Activated T-helper 1 cell treated with anti-CD3 and anti-CD28 coated beads, Interleukin-12 subunit alpha, Interleukin-12 subunit beta, Interleukin-2, Interleukin-4 antibody, amounts not matched to agents 30 ng/mL and 10 ng/mL and 1 ng/mL, durations not matched to agents 14 hours and 24 hours and 36 hours (primary cell): ENCODE results near the gene SYP. TPM values are rescaled to one million over a fixed set of nuclear protein-coding genes. Genes with fewer than 3 reads are reported as not detected.

Source experiments
- DNase-seq: peaks from one replicate; pipeline ENCODE4 v3.0.0; 2021; ENCODE audit warnings: low spot score
- H3K27ac Mint-ChIP-seq: one replicate; pipeline ENCODE4 v1.8.0; 2021; ENCODE audit warnings: mild to moderate bottlenecking, mixed read lengths
- H3K27me3 Mint-ChIP-seq: one replicate; pipeline ENCODE4 v1.8.0; 2022; ENCODE audit warnings: mild to moderate bottlenecking, moderate library complexity, mixed read lengths; ENCODE audit not compliant: insufficient read depth
- H3K36me3 Mint-ChIP-seq: one replicate; pipeline ENCODE4 v1.8.0; 2021; ENCODE audit warnings: low read depth, mixed read lengths
- H3K4me1 Mint-ChIP-seq: one replicate; pipeline ENCODE4 v1.8.0; 2021; ENCODE audit warnings: low read depth, mixed read lengths
- H3K4me3 Mint-ChIP-seq: one replicate; pipeline ENCODE4 v1.8.0; 2021; ENCODE audit warnings: mild to moderate bottlenecking, moderate library complexity, mixed read lengths
- H3K9me3 Mint-ChIP-seq: one replicate; pipeline ENCODE4 v1.8.0; 2021; ENCODE audit warnings: mixed read lengths
- intact Hi-C: fragments of 100-400 bp; cut with micrococcal nuclease; formaldehyde crosslinking; loops from one replicate; pipeline ENCODE4 v1.15.1; 2024
- total RNA-seq: library from RNA; stranded (reverse); gene quantifications from 2 replicates; pipeline ENCODE4 v1.2.3, GENCODE V29; 2022

Gene SYP
- total RNA-seq, 1 donor from 2014 or later: 3.3 TPM

DNA sequence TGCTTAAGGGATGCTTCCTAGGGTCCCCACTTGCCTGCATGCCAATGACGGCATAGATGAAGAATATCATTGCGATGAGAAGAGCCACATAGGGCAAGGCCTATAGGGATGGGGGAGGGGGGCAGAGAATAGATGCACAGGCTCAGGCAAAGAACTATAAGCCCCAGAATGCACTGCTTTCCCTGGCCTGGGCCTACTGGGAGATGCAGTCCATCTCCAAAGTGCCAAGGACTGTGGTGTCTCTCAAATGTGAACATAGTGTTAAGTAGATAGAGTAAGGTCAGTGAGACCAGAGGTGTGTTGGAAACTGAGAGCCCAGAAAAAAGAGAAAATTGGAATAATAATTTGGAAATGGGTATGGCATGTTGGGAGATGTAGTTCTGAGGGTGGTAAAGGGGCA, 12.2 kb upstream of the SYP start:
- no peak overlapping the region for H3K27ac Mint-ChIP-seq
- H3K4me3 Mint-ChIP-seq: no peak overlapping the region
- no peaks in the 10 kb centered on the region for H3K4me1 Mint-ChIP-seq
- no peak for DNase-seq
- H3K9me3 Mint-ChIP-seq: no peaks in the 10 kb centered on the region
- H3K36me3 Mint-ChIP-seq: no peaks in the 10 kb centered on the region
- intact Hi-C loops: no loop called here
- H3K27me3 Mint-ChIP-seq: no peaks in the 10 kb centered on the region

GRCh38 chrX:49211074-49211473, 11.1 kb upstream of the SYP start:
- Mint-ChIP-seq H3K27ac (no peak overlapping the region), H3K27me3 (no peaks in the 10 kb centered on the region), H3K36me3 (no peaks in the 10 kb centered on the region), H3K9me3 (no peaks in the 10 kb centered on the region), H3K4me3 (no peak overlapping the region), H3K4me1 (no peaks in the 10 kb centered on the region)
- DNase-seq: no peak
- intact Hi-C loops: no loop called here

- intact Hi-C loops: no loop called here
- no peaks in the 10 kb centered on the region for H3K27me3 Mint-ChIP-seq
- H3K4me3 Mint-ChIP-seq: no peak overlapping the region
- H3K9me3 Mint-ChIP-seq: no peaks in the 10 kb centered on the region
- no peaks in the 10 kb centered on the region for H3K36me3 Mint-ChIP-seq
- no peaks in the 10 kb centered on the region for H3K4me1 Mint-ChIP-seq
- no peak for DNase-seq
- no peak overlapping the region for H3K27ac Mint-ChIP-seq
Observed at GRCh38 chrX:49210406-49210805, 10.4 kb upstream of the SYP start.

GRCh38 chrX:49209434-49210251, 9.7 kb upstream of the SYP start:
- DNase-seq: no peak
- Mint-ChIP-seq H3K4me3 (no peak overlapping the region), H3K27ac (no peak overlapping the region), H3K4me1 (no peaks in the 10 kb centered on the region), H3K36me3 (no peaks in the 10 kb centered on the region), H3K27me3 (no peaks in the 10 kb centered on the region), H3K9me3 (no peaks in the 10 kb centered on the region)
- intact Hi-C loops: no loop called here

- DNase-seq: no peak
- peaks cover 2% of the 10 kb centered on the region for H3K27me3 Mint-ChIP-seq
- no peak overlapping the region for H3K4me3 Mint-ChIP-seq
- H3K36me3 Mint-ChIP-seq: no peaks in the 10 kb centered on the region
- no peaks in the 10 kb centered on the region for H3K9me3 Mint-ChIP-seq
- H3K27ac Mint-ChIP-seq: no peak overlapping the region
- no peaks in the 10 kb centered on the region for H3K4me1 Mint-ChIP-seq
- intact Hi-C loops: no loop called here
Observed at GRCh38 chrX:49208399-49208798, 8.4 kb upstream of the SYP start.

DNA sequence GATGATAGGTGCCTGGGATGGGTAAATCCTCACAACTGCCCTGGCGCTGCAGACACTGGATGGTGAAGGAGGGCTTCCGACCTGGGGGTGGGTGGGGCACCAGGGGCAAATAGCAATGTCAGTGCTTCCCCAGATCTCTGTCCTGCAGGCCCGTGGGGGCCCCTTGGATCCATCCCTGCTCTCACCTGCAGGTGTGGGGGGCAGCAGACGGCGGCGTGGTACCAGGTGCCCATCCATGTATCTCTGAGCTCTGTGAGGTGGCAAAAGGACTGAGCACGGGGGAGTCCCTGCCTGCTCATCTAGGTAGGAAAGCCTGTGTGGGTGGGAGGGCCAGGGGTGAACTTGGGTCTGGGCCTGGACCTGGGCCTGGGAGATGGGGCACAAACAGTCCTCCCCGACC, 6.5 kb upstream of the SYP start:
- no peaks in the 10 kb centered on the region for H3K4me1 Mint-ChIP-seq
- H3K27me3 Mint-ChIP-seq: peaks cover 2% of the 10 kb centered on the region
- no peaks in the 10 kb centered on the region for H3K9me3 Mint-ChIP-seq
- no peak for DNase-seq
- no peak overlapping the region for H3K27ac Mint-ChIP-seq
- H3K4me3 Mint-ChIP-seq: no peak overlapping the region
- intact Hi-C loops: no loop called here
- no peaks in the 10 kb centered on the region for H3K36me3 Mint-ChIP-seq

- Mint-ChIP-seq H3K4me3 (no peak overlapping the region), H3K27me3 (peaks cover 2% of the 10 kb centered on the region), H3K36me3 (no peaks in the 10 kb centered on the region), H3K4me1 (peaks cover 4% of the 10 kb centered on the region), H3K9me3 (no peaks in the 10 kb centered on the region), H3K27ac (no peak overlapping the region)
- intact Hi-C loops: no loop called here
- no peak for DNase-seq
Observed at GRCh38 chrX:49205443-49205842, 5.5 kb upstream of the SYP start.

- no peak for DNase-seq
Observed at GRCh38 chrX:49204709-49205108, 4.7 kb upstream of the SYP start.

DNA sequence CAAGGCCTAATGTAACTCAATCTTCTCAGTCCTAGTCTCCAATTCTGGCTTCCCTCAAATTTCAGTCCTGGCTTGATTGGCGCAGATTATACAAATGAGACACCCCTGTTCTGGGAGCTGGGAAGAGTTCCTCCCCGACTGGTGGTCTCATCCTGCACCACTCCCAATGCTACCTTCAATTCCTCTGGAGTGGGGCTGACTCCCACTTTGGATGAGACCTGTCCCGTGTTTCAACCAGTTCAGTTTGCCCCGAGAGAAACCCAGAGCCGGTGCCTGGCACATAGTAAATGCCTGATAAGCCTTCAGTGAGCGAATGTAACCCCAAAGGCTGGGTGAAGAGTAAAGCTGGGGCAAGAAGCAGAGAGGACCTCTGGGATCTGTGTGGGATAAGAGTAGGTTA, 4.0 kb upstream of the SYP start:
- no peaks in the 10 kb centered on the region for H3K9me3 Mint-ChIP-seq
- intact Hi-C loops: no loop called here
- no peak overlapping the region for H3K27ac Mint-ChIP-seq
- DNase-seq: no peak
- H3K4me1 Mint-ChIP-seq: peaks cover 7% of the 10 kb centered on the region
- H3K27me3 Mint-ChIP-seq: peaks cover 2% of the 10 kb centered on the region
- no peak overlapping the region for H3K4me3 Mint-ChIP-seq
- no peaks in the 10 kb centered on the region for H3K36me3 Mint-ChIP-seq

More at GRCh38 chrX:49204709-49205108, 4.7 kb upstream of the SYP start:
- H3K4me1 Mint-ChIP-seq: peaks cover 5% of the 10 kb centered on the region
- no peaks in the 10 kb centered on the region for H3K36me3 Mint-ChIP-seq
- no peak overlapping the region for H3K4me3 Mint-ChIP-seq
- no peak overlapping the region for H3K27ac Mint-ChIP-seq
- intact Hi-C loops: no loop called here
- H3K27me3 Mint-ChIP-seq: peaks cover 2% of the 10 kb centered on the region
- H3K9me3 Mint-ChIP-seq: no peaks in the 10 kb centered on the region

- Mint-ChIP-seq H3K4me3 (no peak overlapping the region), H3K27me3 (peaks cover 2% of the 10 kb centered on the region), H3K36me3 (no peaks in the 10 kb centered on the region), H3K9me3 (no peaks in the 10 kb centered on the region), H3K27ac (no peak overlapping the region), H3K4me1 (peaks cover 11% of the 10 kb centered on the region)
- no peak for DNase-seq
- intact Hi-C loops: no loop called here
Observed at GRCh38 chrX:49203536-49203935, 3.5 kb upstream of the SYP start.

- no peak for DNase-seq
- H3K27ac Mint-ChIP-seq: no peak overlapping the region
- intact Hi-C loops: no loop called here
- H3K27me3 Mint-ChIP-seq: peaks cover 7% of the 10 kb centered on the region
- peaks cover 19% of the 10 kb centered on the region for H3K4me1 Mint-ChIP-seq
- H3K4me3 Mint-ChIP-seq: no peak overlapping the region
- no peaks in the 10 kb centered on the region for H3K9me3 Mint-ChIP-seq
- H3K36me3 Mint-ChIP-seq: no peaks in the 10 kb centered on the region
Observed at GRCh38 chrX:49202022-49202421, 2.0 kb upstream of the SYP start.

DNA sequence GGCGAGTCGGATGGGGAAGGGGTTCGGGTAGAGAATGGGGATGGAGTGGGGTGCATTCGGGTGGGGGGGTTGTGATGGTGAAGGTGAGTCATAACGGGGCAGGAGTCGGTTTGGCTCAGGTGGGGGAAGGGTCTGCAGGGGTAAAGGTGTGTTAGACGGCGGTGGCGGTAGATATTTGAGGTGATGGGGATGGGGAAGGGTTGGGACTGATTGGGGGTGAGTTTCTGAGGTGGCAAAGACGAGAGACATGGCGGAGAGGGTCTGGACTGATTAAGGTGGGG, 738 bp downstream of the SYP start:
- Mint-ChIP-seq H3K27ac (no peak overlapping the region), H3K36me3 (no peaks in the 10 kb centered on the region), H3K27me3 (peaks cover 7% of the 10 kb centered on the region), H3K4me3 (peak overlapping the region; percentile 49), H3K4me1 (peaks cover 19% of the 10 kb centered on the region), H3K9me3 (no peaks in the 10 kb centered on the region)
- intact Hi-C loops: no loop called here
- DNase-seq: no peak

GRCh38 chrX:49198540-49199314, 1.3 kb downstream of the SYP start:
- no peaks in the 10 kb centered on the region for H3K9me3 Mint-ChIP-seq
- intact Hi-C loops: no loop called here
- H3K27ac Mint-ChIP-seq: peak overlapping the region; percentile 19
- H3K4me1 Mint-ChIP-seq: peaks cover 22% of the 10 kb centered on the region
- H3K27me3 Mint-ChIP-seq: peaks cover 7% of the 10 kb centered on the region
- H3K4me3 Mint-ChIP-seq: peak overlapping the region; percentile 49
- no peaks in the 10 kb centered on the region for H3K36me3 Mint-ChIP-seq
- no peak for DNase-seq
